Activated CD4-positive, alpha-beta memory T cell treated with anti-CD3 and anti-CD28 coated beads for 36 hours (primary cell): ENCODE data around the gene HIGD1A. TPM values are rescaled to one million over a fixed set of nuclear protein-coding genes. Genes with fewer than 3 reads are reported as not detected.
A peak's percentile ranks its signal among the peaks of the same experiment; 100 is the strongest.

Experiments
- CTCF ChIA-PET: fragments of 350-600 bp; sonication (Branson Sonifier 250); formaldehyde crosslinking; loops from one replicate; lab custom pipeline; 2021; ENCODE audit warnings: antibody characterized with exemption, inconsistent platforms; lab: Charles Lee
- POLR2A ChIA-PET: fragments of 350-600 bp; sonication (Branson Sonifier 250); formaldehyde crosslinking; loops from one replicate; lab custom pipeline; 2021; ENCODE audit warnings: antibody characterized with exemption; lab: Charles Lee
- DNase-seq: peaks from one replicate; pipeline ENCODE4 v3.0.0-alpha.2; 2020
- H3K27ac Mint-ChIP-seq: one replicate; pipeline ENCODE4 v1.8.0; 2021; ENCODE audit warnings: mixed read lengths
- H3K27me3 Mint-ChIP-seq: one replicate; pipeline ENCODE4 v1.8.0; 2021; ENCODE audit warnings: mixed read lengths
- H3K36me3 Mint-ChIP-seq: one replicate; pipeline ENCODE4 v1.8.0; 2021; ENCODE audit warnings: mixed read lengths
- H3K4me1 Mint-ChIP-seq: one replicate; pipeline ENCODE4 v1.8.0; 2021; ENCODE audit warnings: low read depth, mixed read lengths
- H3K4me3 Mint-ChIP-seq: one replicate; pipeline ENCODE4 v1.8.0; 2021; ENCODE audit warnings: mild to moderate bottlenecking, mixed read lengths
- H3K9me3 Mint-ChIP-seq: one replicate; pipeline ENCODE4 v1.8.0; 2021; ENCODE audit warnings: mixed read lengths
- intact Hi-C: fragments of 100-400 bp; cut with micrococcal nuclease; formaldehyde crosslinking; loops from one replicate; pipeline ENCODE4 v1.15.1; 2023
- total RNA-seq, 2 experiments: library from RNA; stranded (reverse); gene quantifications; one replicate each; pipeline ENCODE4 v1.2.3, GENCODE V29; 2021

Gene HIGD1A
- total RNA-seq, 2 experiments from 2014 or later: 63.7 to 68.4 TPM

DNA sequence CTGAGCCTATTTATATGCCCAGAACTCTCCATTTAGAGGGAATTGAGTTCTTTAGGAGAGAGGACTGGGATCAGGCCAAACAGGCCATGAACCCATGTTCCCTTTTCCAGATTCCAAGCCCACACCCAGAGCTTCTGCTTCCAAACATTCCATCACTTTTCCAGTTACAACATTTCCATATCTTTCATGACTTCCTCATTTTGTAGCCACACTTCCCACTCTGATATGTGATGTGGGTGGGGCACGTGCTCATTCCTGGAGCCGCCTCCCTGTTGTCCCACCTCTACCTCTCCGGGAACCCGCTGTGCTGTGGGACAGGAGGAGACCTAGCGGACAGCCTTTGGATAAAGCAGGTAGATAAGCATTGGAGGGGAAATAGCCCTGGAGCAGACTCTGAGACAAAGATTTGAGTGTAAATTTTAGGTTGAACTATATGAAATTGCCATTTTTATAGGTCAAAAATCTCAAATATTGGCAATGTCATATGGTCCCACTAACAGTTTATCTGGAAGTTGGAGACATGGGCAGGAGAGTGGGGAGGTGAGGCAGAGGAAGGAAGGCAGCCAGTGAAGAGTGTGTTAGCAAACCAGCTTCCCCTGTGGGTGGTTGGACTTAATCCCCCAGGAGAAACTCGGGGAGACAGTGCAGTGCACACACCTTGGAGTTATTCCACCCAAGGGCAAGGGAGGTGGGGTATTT lies 39.6 kb upstream of the HIGD1A start:
- no peak overlapping the region for H3K27ac Mint-ChIP-seq
- no peak overlapping the region for H3K4me3 Mint-ChIP-seq
- H3K9me3 Mint-ChIP-seq: no peaks in the 10 kb centered on the region
- no peaks in the 10 kb centered on the region for H3K36me3 Mint-ChIP-seq
- DNase-seq: no peak
- ChIA-PET POLR2A (no interaction called here), CTCF (interaction anchor here (1.4 to 1.9 kb wide), 2 partner anchors 12 kb away, joined by 3 to 5 read pairs; no protein-coding TSS in a partner anchor)
- H3K27me3 Mint-ChIP-seq: peaks cover 3% of the 10 kb centered on the region
- intact Hi-C loops: no loop called here
- peaks cover 16% of the 10 kb centered on the region for H3K4me1 Mint-ChIP-seq

DNA sequence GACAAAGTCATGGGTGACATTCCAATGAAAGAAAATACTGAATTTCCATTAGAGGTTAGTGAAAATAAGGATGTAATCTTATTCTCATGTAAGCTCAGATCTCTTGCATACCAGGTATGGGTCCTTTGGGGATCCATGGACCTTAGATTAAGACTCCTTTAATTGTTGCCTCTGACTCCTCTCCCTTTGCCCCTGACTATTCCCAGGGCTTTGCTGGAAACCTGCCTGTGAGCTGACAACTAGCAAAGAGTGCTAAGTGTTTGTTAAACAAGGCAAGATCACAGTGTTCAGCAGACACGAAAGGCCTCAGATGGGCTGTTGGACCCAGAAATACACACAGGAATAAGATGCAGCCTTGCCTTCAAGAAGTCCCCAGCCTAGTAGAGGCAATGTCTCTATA lies 37.0 kb upstream of the HIGD1A start:
- Mint-ChIP-seq H3K36me3 (no peaks in the 10 kb centered on the region), H3K4me1 (peaks cover 4% of the 10 kb centered on the region), H3K9me3 (no peaks in the 10 kb centered on the region), H3K4me3 (no peak overlapping the region), H3K27me3 (peaks cover 3% of the 10 kb centered on the region), H3K27ac (no peak overlapping the region)
- DNase-seq: no peak
- intact Hi-C loops: no loop called here
- POLR2A ChIA-PET: no interaction called here
- CTCF ChIA-PET: interaction anchor here (2.9 kb wide), 1 partner anchor 62 kb away, joined by 17 read pairs; no protein-coding TSS in a partner anchor

- H3K27ac Mint-ChIP-seq: no peak overlapping the region
- ChIA-PET CTCF (interaction anchor here (0.6 to 2.9 kb wide), 12 partner anchors 9 to 232 kb away, joined by 3 to 17 read pairs (median 4); partner anchors contain the start of gene HIGD1A), POLR2A (interaction anchor here (0.6 kb wide), 1 partner anchor 278 kb away, joined by 3 read pairs; no protein-coding TSS in a partner anchor)
- intact Hi-C loops: loop anchor here (2.0 kb wide), 1 partner anchor 59 kb away; no protein-coding TSS in a partner anchor
- no peaks in the 10 kb centered on the region for H3K36me3 Mint-ChIP-seq
- DNase-seq: peak; percentile 25
- H3K4me3 Mint-ChIP-seq: no peak overlapping the region
- H3K27me3 Mint-ChIP-seq: peaks cover 3% of the 10 kb centered on the region
- no peaks in the 10 kb centered on the region for H3K9me3 Mint-ChIP-seq
- H3K4me1 Mint-ChIP-seq: no peaks in the 10 kb centered on the region
These were observed 35.3 kb upstream of the HIGD1A start for GRCh38 chr3:42839616-42840015.

- Mint-ChIP-seq H3K36me3 (no peaks in the 10 kb centered on the region), H3K9me3 (no peaks in the 10 kb centered on the region), H3K27me3 (no peaks in the 10 kb centered on the region), H3K27ac (no peak overlapping the region), H3K4me3 (no peak overlapping the region), H3K4me1 (no peaks in the 10 kb centered on the region)
- DNase-seq: no peak
- CTCF ChIA-PET: interaction anchor here (0.7 to 2.9 kb wide), 5 partner anchors 26 to 81 kb away, joined by 3 to 17 read pairs (median 4); no protein-coding TSS in a partner anchor
- POLR2A ChIA-PET: no interaction called here
- intact Hi-C loops: loop anchor here (2.0 kb wide), 1 partner anchor 58 kb away; no protein-coding TSS in a partner anchor
These were observed 34.3 kb upstream of the HIGD1A start for GRCh38 chr3:42838571-42838970.

DNA sequence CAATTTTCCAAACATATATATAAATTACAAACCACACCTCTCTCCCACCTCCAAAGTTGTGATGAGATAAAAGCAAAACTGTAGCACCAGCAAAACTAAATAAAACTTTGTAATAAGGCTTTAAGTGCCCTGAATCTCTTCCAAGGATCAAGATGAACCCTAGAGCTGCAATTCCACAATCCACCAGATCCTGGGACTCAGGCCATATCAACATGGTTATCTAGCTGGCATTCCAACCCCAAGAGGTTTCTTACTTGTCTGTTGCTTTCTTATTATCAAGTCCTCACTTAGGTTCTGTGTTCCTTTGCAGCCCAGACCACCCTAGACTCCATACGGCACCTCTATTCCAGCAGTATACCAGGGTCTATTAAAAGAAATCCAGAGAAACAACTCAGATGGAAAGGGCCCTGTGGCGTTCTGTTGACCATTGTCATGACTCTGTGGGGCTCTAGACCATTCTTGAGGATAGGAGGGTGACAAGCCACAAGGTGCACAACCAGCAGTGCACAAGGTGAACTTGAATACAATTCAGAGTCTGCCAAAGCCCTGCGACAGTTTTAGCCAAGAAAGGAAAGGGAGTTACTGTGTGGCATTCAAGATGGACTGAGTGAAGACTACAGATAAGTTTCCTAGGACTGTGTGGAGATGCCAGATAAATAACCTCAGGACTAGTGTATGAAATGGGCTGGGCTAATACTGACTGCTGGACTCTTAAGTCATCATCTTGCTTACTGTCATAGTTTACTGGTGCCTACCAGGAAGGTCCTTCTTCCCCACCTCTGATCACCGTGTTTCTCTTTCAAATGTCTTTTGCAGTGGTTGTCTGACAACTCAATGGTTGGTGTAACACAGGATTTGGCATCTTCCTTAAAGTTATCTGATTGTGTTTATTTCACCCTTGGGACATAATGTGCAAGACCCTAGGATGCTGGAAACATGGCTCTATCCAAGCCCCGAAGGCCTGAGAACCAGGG lies 32.1 kb upstream of the HIGD1A start:
- Mint-ChIP-seq H3K4me1 (no peaks in the 10 kb centered on the region), H3K27ac (no peak overlapping the region), H3K27me3 (no peaks in the 10 kb centered on the region), H3K36me3 (no peaks in the 10 kb centered on the region), H3K9me3 (no peaks in the 10 kb centered on the region), H3K4me3 (no peak overlapping the region)
- DNase-seq: no peak
- CTCF ChIA-PET: interaction anchor here (0.9 to 1.5 kb wide), 2 partner anchors 42 to 56 kb away, joined by 3 read pairs; no protein-coding TSS in a partner anchor
- intact Hi-C loops: no loop called here
- POLR2A ChIA-PET: no interaction called here

- H3K27me3 Mint-ChIP-seq: peaks cover 5% of the 10 kb centered on the region
- no peaks in the 10 kb centered on the region for H3K36me3 Mint-ChIP-seq
- ChIA-PET POLR2A (no interaction called here), CTCF (interaction anchor here (0.7 to 3.1 kb wide), 29 partner anchors 8 to 388 kb away, joined by 3 to 24 read pairs (median 4); partner anchors contain the start of genes HIGD1A and POMGNT2)
- H3K27ac Mint-ChIP-seq: no peak overlapping the region
- peak; percentile 88 for DNase-seq
- H3K4me3 Mint-ChIP-seq: no peak overlapping the region
- no peaks in the 10 kb centered on the region for H3K4me1 Mint-ChIP-seq
- no peaks in the 10 kb centered on the region for H3K9me3 Mint-ChIP-seq
- intact Hi-C loops: loop anchor here (1.0 kb wide), 2 partner anchors 50 to 51 kb away; no protein-coding TSS in a partner anchor
These were observed 27.0 kb upstream of the HIGD1A start for GRCh38 chr3:42831321-42831713.

DNA sequence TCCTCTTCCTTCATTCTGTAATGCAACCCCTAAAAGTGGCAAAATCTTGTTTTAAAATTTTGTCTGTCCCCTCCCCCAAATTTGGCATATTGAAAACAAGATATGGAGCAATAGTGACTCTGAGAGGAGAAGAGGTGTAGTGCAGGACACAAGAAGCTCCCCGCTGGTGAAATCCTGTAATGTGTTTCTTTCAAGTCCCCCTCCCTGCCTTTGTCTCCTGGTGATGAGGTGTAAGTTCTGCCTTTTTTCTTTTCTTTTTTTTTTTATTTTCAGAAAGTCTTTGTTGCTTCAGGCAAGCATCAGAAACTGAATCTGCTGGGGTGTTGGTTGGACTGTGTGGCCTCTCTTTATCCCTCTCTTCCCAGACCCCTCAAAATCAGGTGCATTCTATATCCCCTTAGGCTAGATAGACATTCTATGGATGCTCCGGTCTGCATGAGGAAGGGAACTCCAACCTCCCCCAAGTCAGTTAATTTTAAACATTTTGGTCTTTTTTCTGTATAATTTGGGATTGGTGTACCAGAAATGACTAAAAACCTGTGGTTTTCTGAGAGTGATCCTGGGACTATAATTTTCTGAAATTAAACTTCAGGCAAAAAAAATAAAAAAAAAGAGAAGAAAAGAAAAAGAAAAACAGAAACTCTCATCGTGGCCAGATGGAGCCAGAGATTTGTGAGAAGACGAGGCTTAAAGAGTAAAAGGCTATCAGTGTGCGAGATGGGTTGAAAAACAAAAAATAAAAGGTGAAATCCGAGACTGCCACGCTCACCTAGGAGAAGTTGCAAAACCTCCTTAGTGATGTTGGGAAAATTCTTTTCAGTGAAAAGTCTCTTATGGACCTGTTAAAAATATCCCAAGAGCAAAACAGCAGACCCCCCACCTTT lies 26.4 kb upstream of the HIGD1A start:
- peaks cover 5% of the 10 kb centered on the region for H3K27me3 Mint-ChIP-seq
- no peak overlapping the region for H3K4me3 Mint-ChIP-seq
- no peak overlapping the region for H3K27ac Mint-ChIP-seq
- H3K9me3 Mint-ChIP-seq: no peaks in the 10 kb centered on the region
- CTCF ChIA-PET: interaction anchor here (0.6 to 3.1 kb wide), 29 partner anchors 9 to 387 kb away, joined by 3 to 24 read pairs (median 4); partner anchors contain the start of genes HIGD1A and POMGNT2
- no peaks in the 10 kb centered on the region for H3K4me1 Mint-ChIP-seq
- no peak for DNase-seq
- intact Hi-C loops: loop anchor here (1.0 kb wide), 2 partner anchors 50 to 51 kb away; no protein-coding TSS in a partner anchor
- POLR2A ChIA-PET: no interaction called here
- H3K36me3 Mint-ChIP-seq: no peaks in the 10 kb centered on the region

DNA sequence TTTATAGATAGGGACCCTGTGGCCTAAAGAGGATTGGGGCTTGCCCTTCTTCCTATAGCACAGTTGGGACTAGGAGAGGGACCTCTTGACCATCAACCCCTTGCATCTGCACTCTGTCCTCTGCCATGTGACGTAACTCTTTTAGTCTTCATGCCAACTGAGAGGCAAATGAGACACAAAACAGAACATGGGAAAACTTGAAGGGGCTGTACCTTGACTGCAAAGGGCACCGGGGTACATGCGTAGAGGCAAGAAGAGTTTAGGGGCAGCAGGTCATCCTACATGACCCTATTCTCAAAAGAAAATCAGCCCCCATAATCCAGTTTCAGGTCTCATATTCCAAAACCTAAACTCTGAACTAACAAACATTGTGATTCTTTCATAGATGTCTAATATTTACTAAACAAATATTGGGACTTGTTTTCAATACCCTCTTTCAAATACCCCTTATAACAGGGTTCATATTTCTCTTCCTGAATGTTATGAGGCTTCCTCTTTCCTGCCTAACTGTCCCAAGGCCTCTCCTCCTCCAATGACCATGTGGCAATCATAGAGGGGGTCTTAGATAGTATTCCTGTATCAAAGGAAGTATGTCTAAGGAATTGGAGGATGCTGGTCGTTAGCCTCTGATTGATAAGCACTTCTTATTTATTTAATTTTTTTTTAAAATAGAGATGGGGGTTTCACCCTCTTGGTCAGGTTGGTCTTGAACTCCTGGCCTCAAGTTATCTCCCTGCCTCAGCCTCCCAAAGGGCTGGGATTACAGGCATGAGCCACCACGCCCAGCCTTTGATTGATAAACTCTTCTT lies 25.5 kb upstream of the HIGD1A start:
- H3K36me3 Mint-ChIP-seq: no peaks in the 10 kb centered on the region
- H3K4me1 Mint-ChIP-seq: no peaks in the 10 kb centered on the region
- ChIA-PET CTCF (interaction anchor here (0.6 to 3.1 kb wide), 10 partner anchors 10 to 52 kb away, joined by 3 to 24 read pairs (median 6); no protein-coding TSS in a partner anchor), POLR2A (no interaction called here)
- H3K27me3 Mint-ChIP-seq: peaks cover 7% of the 10 kb centered on the region
- intact Hi-C loops: no loop called here
- no peak overlapping the region for H3K27ac Mint-ChIP-seq
- DNase-seq: no peak
- H3K4me3 Mint-ChIP-seq: no peak overlapping the region
- no peaks in the 10 kb centered on the region for H3K9me3 Mint-ChIP-seq

GRCh38 chr3:42829083-42829627 lies 24.9 kb upstream of the HIGD1A start:
- Mint-ChIP-seq H3K4me1 (no peaks in the 10 kb centered on the region), H3K36me3 (no peaks in the 10 kb centered on the region), H3K27me3 (peaks cover 7% of the 10 kb centered on the region), H3K27ac (no peak overlapping the region), H3K4me3 (no peak overlapping the region), H3K9me3 (no peaks in the 10 kb centered on the region)
- no peak for DNase-seq
- POLR2A ChIA-PET: no interaction called here
- CTCF ChIA-PET: interaction anchor here (0.7 to 1.2 kb wide), 3 partner anchors 10 to 52 kb away, joined by 3 to 4 read pairs (median 3); no protein-coding TSS in a partner anchor
- intact Hi-C loops: no loop called here

DNA sequence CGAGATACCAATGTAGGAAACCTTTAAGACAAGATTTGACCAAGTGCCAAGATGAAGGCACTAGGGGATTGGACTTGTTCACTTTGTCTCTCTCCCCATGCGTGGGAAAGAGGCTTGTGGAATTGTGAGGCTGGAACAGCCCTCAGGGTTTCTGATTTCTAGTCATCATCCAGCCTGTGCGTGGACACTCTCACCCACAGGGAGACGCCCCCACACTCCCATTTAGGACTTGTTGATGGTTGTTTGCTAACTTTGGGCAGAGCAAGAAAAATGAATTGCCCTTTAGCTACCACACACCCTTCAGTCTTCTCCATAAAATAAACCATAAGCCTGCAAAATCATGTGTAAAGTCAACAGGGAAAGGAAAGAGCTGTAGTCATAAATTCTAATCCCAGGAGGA lies 23.4 kb upstream of the HIGD1A start:
- Mint-ChIP-seq H3K36me3 (no peaks in the 10 kb centered on the region), H3K27ac (no peak overlapping the region), H3K9me3 (no peaks in the 10 kb centered on the region), H3K4me1 (no peaks in the 10 kb centered on the region), H3K27me3 (peaks cover 7% of the 10 kb centered on the region), H3K4me3 (no peak overlapping the region)
- intact Hi-C loops: no loop called here
- POLR2A ChIA-PET: no interaction called here
- CTCF ChIA-PET: no interaction called here
- no peak for DNase-seq
